HEK293T (cell line): Measurements from ENCODE around the gene UFC1.

Experiments
- CTBP1 ChIP-seq: fragments of 450-650 bp; IDR thresholded peaks from 2 replicates; pipeline ENCODE4 v1.6.1; 2016; ENCODE audit warnings: borderline replicate concordance
- FOXA1 ChIP-seq: fragments of 450-650 bp; IDR thresholded peaks from 2 replicates; pipeline ENCODE4 v1.6.1; 2016; ENCODE audit warnings: mild to moderate bottlenecking
- NFRKB ChIP-seq: fragments of 450-650 bp; IDR thresholded peaks from 2 replicates; pipeline ENCODE4 v1.6.1; 2016; ENCODE audit warnings: mild to moderate bottlenecking, moderate library complexity
- SP1 ChIP-seq: fragments of 450-650 bp; IDR thresholded peaks from 2 replicates; pipeline ENCODE4 v1.6.1; 2017
- SUZ12 ChIP-seq: fragments of 450-650 bp; IDR thresholded peaks from 2 replicates; pipeline ENCODE4 v1.6.1; 2016; ENCODE audit warnings: mild to moderate bottlenecking

DNA sequence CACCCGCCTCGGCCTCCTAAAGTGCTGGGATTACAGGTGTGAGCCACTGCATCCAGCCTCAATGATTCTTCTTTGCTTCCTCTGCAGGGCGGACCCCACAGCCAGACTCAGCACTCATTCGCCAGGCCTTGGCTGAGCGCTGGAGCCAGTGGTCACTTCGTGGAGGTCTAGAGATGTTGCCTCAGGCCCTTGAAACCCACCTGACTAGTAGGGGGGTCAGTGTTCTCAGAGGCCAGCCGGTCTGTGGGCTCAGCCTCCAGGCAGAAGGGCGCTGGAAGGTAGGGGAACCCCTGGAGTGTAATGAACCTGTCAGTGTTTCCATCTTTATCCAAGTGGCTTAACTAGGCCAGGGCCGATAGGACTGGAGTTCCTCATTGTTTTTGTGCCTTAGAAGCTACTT lies 15.1 kb downstream of the UFC1 start:
- TF ChIP-seq CTBP1 (no peak), SUZ12 (no peak), SP1 (no peak), FOXA1 (no peak), NFRKB (no peak)
